HG02798 (cell line): ENCODE data around the gene ZSWIM8.
"Not testable (repeated sequence)": the region's sequence is repeated elsewhere in the genome, so short reads cannot be mapped to it uniquely, and the experiment has no call there.

Experiments used
- ATAC-seq: cut with Tn5 transposase; IDR thresholded peaks from one replicate; pipeline ENCODE4 v1.9.1; 2021; ENCODE audit warnings: mild to moderate bottlenecking; ENCODE audit not compliant: unreplicated experiment, poor library complexity

The ZSWIM8 gene

GRCh38 chr10:73785211-73785720, at the start of gene ZSWIM8:
TSS of gene ZSWIM8 (plus strand) at chr10:73785606. CDS start at chr10:73785879, 273 bp downstream.
- ATAC-seq, result peak; percentile 78

- ATAC-seq, result not testable (repeated sequence)
These were observed 44.7 kb upstream of the ZSWIM8 start for GRCh38 chr10:73740501-73741254.

GRCh38 chr10:73742454-73742734, 43.0 kb upstream of the ZSWIM8 start:
- ATAC-seq, result no peak

- ATAC-seq, result no peak
These were observed 42.0 kb upstream of the ZSWIM8 start for GRCh38 chr10:73743327-73743904.

GRCh38 chr10:73743905-73744663, 41.3 kb upstream of the ZSWIM8 start, which contains the start of gene SEC24C:
TSS of gene SEC24C (plus strand) at chr10:73744372. CDS start at chr10:73746833, 2,461 bp downstream.
- peak; percentile 92 for ATAC-seq

- ATAC-seq, result peak; percentile 24
These were observed 40.8 kb upstream of the ZSWIM8 start for GRCh38 chr10:73744664-73744975.

- ATAC-seq, result no peak
These were observed 38.7 kb upstream of the ZSWIM8 start for GRCh38 chr10:73746721-73747120.

- no peak for ATAC-seq
These were observed 34.6 kb upstream of the ZSWIM8 start for GRCh38 chr10:73750819-73751218.

GRCh38 chr10:73756183-73756582, 29.2 kb upstream of the ZSWIM8 start:
- no peak for ATAC-seq

- ATAC-seq, result peak; percentile 39
These were observed 26.5 kb upstream of the ZSWIM8 start for GRCh38 chr10:73758704-73759511.

- ATAC-seq, result peak; percentile 58
These were observed 25.8 kb upstream of the ZSWIM8 start for GRCh38 chr10:73759512-73760115.

GRCh38 chr10:73761781-73762180, 23.6 kb upstream of the ZSWIM8 start:
- ATAC-seq, result no peak

- ATAC-seq, result no peak
These were observed 22.5 kb upstream of the ZSWIM8 start for GRCh38 chr10:73762915-73763314.

GRCh38 chr10:73763343-73763742, 22.1 kb upstream of the ZSWIM8 start:
- no peak for ATAC-seq

GRCh38 chr10:73765066-73765465, 20.3 kb upstream of the ZSWIM8 start:
- no peak for ATAC-seq

- no peak for ATAC-seq
These were observed 16.5 kb upstream of the ZSWIM8 start for GRCh38 chr10:73768881-73769280.

- no peak for ATAC-seq
These were observed 16.0 kb upstream of the ZSWIM8 start for GRCh38 chr10:73769396-73769795.

GRCh38 chr10:73771722-73772280, 13.6 kb upstream of the ZSWIM8 start:
- ATAC-seq, result peak; percentile 11

GRCh38 chr10:73772281-73773151, 12.9 kb upstream of the ZSWIM8 start:
- peak; percentile 66 for ATAC-seq
